Upper lobe of left lung (tissue), 6 donors: ENCODE results near the gene AHNAK. TPM values are rescaled to one million over a fixed set of nuclear protein-coding genes. Genes with fewer than 3 reads are reported as not detected.
"Not testable (repeated sequence)": the region's sequence is repeated elsewhere in the genome, so short reads cannot be mapped to it uniquely, and the experiment has no call there.

ENCODE experiments used
- ATAC-seq, 2 donors: fragments of 200-7000 bp; cut with Tn5 transposase; one replicate each; pipeline ENCODE4 v1.9.1; 2022; ENCODE audit warnings: mild to moderate bottlenecking in 2 of 2, moderate library complexity in 2 of 2; ENCODE audit not compliant: low FRiP score in 2 of 2
- DNase-seq, 2 donors: peaks; one replicate each; pipeline ENCODE4 v3.0.0-alpha.2; 2019 to 2020
- H3K27ac ChIP-seq, 4 donors: fragments of 200-600 bp; sonication (generic); one replicate each; pipeline ENCODE4 v1.5.1; 2016 to 2019
- H3K27me3 ChIP-seq, 4 donors: fragments of 200-600 bp; sonication (generic); one replicate each; pipeline ENCODE4 v1.5.1; 2017 to 2019
- H3K36me3 ChIP-seq, 4 donors: fragments of 200-600 bp; sonication (generic); one replicate each; pipeline ENCODE4 v1.5.1; 2016 to 2019
- H3K4me1 ChIP-seq, 4 donors: fragments of 200-600 bp; sonication (generic); one replicate each; pipeline ENCODE4 v1.5.1; 2018 to 2019
- H3K4me3 ChIP-seq, 4 donors: fragments of 200-600 bp; sonication (generic); one replicate each; pipeline ENCODE4 v1.5.1; 2017 to 2019; ENCODE audit warnings: mild to moderate bottlenecking in 2 of 4, moderate library complexity in 1 of 4
- H3K9me3 ChIP-seq, 4 donors: fragments of 200-600 bp; sonication (generic); one replicate each; pipeline ENCODE4 v1.5.1; 2018 to 2019
- CTCF ChIP-seq, 6 experiments: fragments of 450-650 bp in 4 of 6; fragments of 200-600 bp in 2 of 6; sonication (generic) in 2 of 6; IDR thresholded peaks; one replicate each; pipeline ENCODE4 v1.5.1; 2016 to 2019; ENCODE audit warnings: antibody characterized with exemption in 6 of 6
- EP300 ChIP-seq, 4 donors: sonication (generic); formaldehyde crosslinking; IDR thresholded peaks; one replicate each; pipeline ENCODE4 v1.5.1; 2017; ENCODE audit warnings: antibody characterized with exemption in 4 of 4, control low read depth in 2 of 4
- POLR2A ChIP-seq, 4 donors: fragments of 450-650 bp; IDR thresholded peaks; one replicate each; pipeline ENCODE4 v1.5.1; 2016 to 2017; ENCODE audit warnings: antibody characterized with exemption in 4 of 4, mild to moderate bottlenecking in 2 of 4
- POLR2AphosphoS5 ChIP-seq, 2 donors: sonication (generic); formaldehyde crosslinking; IDR thresholded peaks; one replicate each; pipeline ENCODE4 v1.5.1; 2017; ENCODE audit warnings: antibody characterized with exemption in 2 of 2
- WGBS, 2 donors: methylation state at CpG; one replicate each; pipeline ENCODE4 v1.1.5; 2017 to 2018; 5-methylcytosine and 5-hydroxymethylcytosine counted together
- total RNA-seq, 6 donors: library from RNA; depleted of rRNA in 4 of 6; stranded (reverse); fragments of >200 nt in 4 of 6; gene quantifications; one replicate each; pipeline versions ENCODE4 v1.1.0 to v1.2.1, GENCODE V29; 2016 to 2021
- donor health status: DM: no; HTN: no; CAD: no; lungs with moderate emphysema.
- donor health status: DM: no; HTN: yes; CAD: no; lungs with severe emphysema.

The AHNAK gene
- total RNA-seq, 6 donors from 2014 or later, result 583 to 1,153 (median 829) TPM

- no peak overlapping the region for H3K4me3 ChIP-seq
- H3K36me3 ChIP-seq, result peaks cover 0 to 15% (median 4%) of the 10 kb centered on the region in 4 donors
- H3K27me3 ChIP-seq, result no peaks in the 10 kb centered on the region
- ATAC-seq (no peak), DNase-seq (no peak)
- H3K4me1 ChIP-seq, result peaks cover 4 to 10% (median 6%) of the 10 kb centered on the region in 4 donors
- no peak for TF ChIP-seq CTCF (IDR thresholded peaks at IDR 0.05)
- no peak for TF ChIP-seq POLR2AphosphoS5 (IDR thresholded peaks at IDR 0.05)
- H3K9me3 ChIP-seq, result no peaks in the 10 kb centered on the region
- no peak overlapping the region for H3K27ac ChIP-seq
- 88 to 94% methylated on average over 16 of the region's 16 CpGs for WGBS, 2 donors
Observed at GRCh38 chr11:62391642-62392425, 154.8 kb downstream of the AHNAK start.

GRCh38 chr11:62390722-62391121, 155.9 kb downstream of the AHNAK start:
- TF ChIP-seq EP300 (IDR thresholded peaks at IDR 0.05), result no peak
- no peak for TF ChIP-seq POLR2A (IDR thresholded peaks at IDR 0.05)
- no peak for TF ChIP-seq CTCF (IDR thresholded peaks at IDR 0.05)
- no peak for TF ChIP-seq POLR2AphosphoS5 (IDR thresholded peaks at IDR 0.05)
- H3K27ac ChIP-seq, result no peak overlapping the region

GRCh38 chr11:62390237-62390636, 156.4 kb downstream of the AHNAK start:
- ATAC-seq, result no peak
- DNase-seq, result no peak
- H3K27ac ChIP-seq, result no peak overlapping the region
- no peaks in the 10 kb centered on the region for H3K27me3 ChIP-seq
- H3K4me1 ChIP-seq, result peaks cover 3 to 8% (median 4%) of the 10 kb centered on the region in 4 donors
- no peak for TF ChIP-seq CTCF (IDR thresholded peaks at IDR 0.05)
- WGBS, 2 donors, result 72 to 86% methylated on average over 4 of the region's 5 CpGs
- no peak overlapping the region for H3K4me3 ChIP-seq
- peaks cover 0 to 15% (median 4%) of the 10 kb centered on the region in 4 donors for H3K36me3 ChIP-seq
- no peaks in the 10 kb centered on the region for H3K9me3 ChIP-seq

More at GRCh38 chr11:62390722-62391121, 155.9 kb downstream of the AHNAK start:
- H3K27me3 ChIP-seq, result no peaks in the 10 kb centered on the region
- peaks cover 4 to 10% (median 6%) of the 10 kb centered on the region in 4 donors for H3K4me1 ChIP-seq
- peaks cover 0 to 15% (median 4%) of the 10 kb centered on the region in 4 donors for H3K36me3 ChIP-seq
- no peaks in the 10 kb centered on the region for H3K9me3 ChIP-seq
- ATAC-seq (no peak), DNase-seq (no peak)
- WGBS, 2 donors, result 93 to 100% methylated on average over 1 of the region's 1 CpG
- no peak overlapping the region for H3K4me3 ChIP-seq

GRCh38 chr11:62388999-62389398, 157.6 kb downstream of the AHNAK start:
- 82 to 89% methylated on average over 11 of the region's 11 CpGs for WGBS, 2 donors
- no peak overlapping the region for H3K4me3 ChIP-seq
- DNase-seq (no peak), ATAC-seq (no peak)
- TF ChIP-seq EP300 (IDR thresholded peaks at IDR 0.05), result no peak
- TF ChIP-seq POLR2A (IDR thresholded peaks at IDR 0.05), result no peak
- TF ChIP-seq CTCF (IDR thresholded peaks at IDR 0.05), result no peak
- no peak overlapping the region for H3K27ac ChIP-seq
- no peaks in the 10 kb centered on the region for H3K27me3 ChIP-seq
- no peaks in the 10 kb centered on the region for H3K4me1 ChIP-seq
- H3K36me3 ChIP-seq, result peaks cover 0 to 15% (median 4%) of the 10 kb centered on the region in 4 donors
- no peaks in the 10 kb centered on the region for H3K9me3 ChIP-seq

GRCh38 chr11:62387381-62387780, 159.2 kb downstream of the AHNAK start:
- no peak for ATAC-seq
- WGBS, 2 donors, result 96 to 97% methylated on average over 3 of the region's 3 CpGs

GRCh38 chr11:62386083-62386482, 160.5 kb downstream of the AHNAK start:
- H3K27ac ChIP-seq, H3K36me3 ChIP-seq, ATAC-seq, H3K4me1 ChIP-seq, H3K4me3 ChIP-seq, DNase-seq, H3K9me3 ChIP-seq, H3K27me3 ChIP-seq: not testable (repeated sequence)
- 87 to 88% methylated on average over 3 of the region's 3 CpGs for WGBS, 2 donors

More at GRCh38 chr11:62387381-62387780, 159.2 kb downstream of the AHNAK start:
- Histone ChIP-seq H3K36me3 (peaks cover 0 to 15% (median 4%) of the 10 kb centered on the region in 4 donors), H3K4me3 (no peak overlapping the region), H3K27me3 (no peaks in the 10 kb centered on the region), H3K9me3 (no peaks in the 10 kb centered on the region), H3K27ac (no peak overlapping the region), H3K4me1 (no peaks in the 10 kb centered on the region)
- TF ChIP-seq EP300 (IDR thresholded peaks at IDR 0.05) (no peak), CTCF (IDR thresholded peaks at IDR 0.05) (no peak), POLR2AphosphoS5 (IDR thresholded peaks at IDR 0.05) (no peak), POLR2A (IDR thresholded peaks at IDR 0.05) (no peak)
- DNase-seq, result no peak
